Neural progenitor cell (in vitro differentiated cells): Measurements from ENCODE around the gene PDRG1. TPM values are rescaled to one million over a fixed set of nuclear protein-coding genes. Genes with fewer than 3 reads are reported as not detected.

Source experiments
- DNase-seq: peaks from one replicate; pipeline ENCODE4 v3.0.0-alpha.2; 2016; ENCODE audit warnings: low spot score
- H2AFZ ChIP-seq: fragments of 200-600 bp; sonication (generic); replicated peaks from 2 replicates; pipeline ENCODE4 v1.6.1; 2016; ENCODE audit warnings: antibody characterized with exemption
- H3F3A ChIP-seq: fragments of 200-600 bp; sonication (generic); 2 replicates; pipeline ENCODE4 v1.6.1; 2016; ENCODE audit warnings: antibody characterized with exemption, low read depth
- H3K27ac ChIP-seq: fragments of 200-600 bp; sonication (generic); 2 replicates; pipeline ENCODE4 v1.5.1; 2016; ENCODE audit warnings: mild to moderate bottlenecking
- H3K27me3 ChIP-seq: fragments of 200-600 bp; sonication (generic); 2 replicates; pipeline ENCODE4 v1.6.1; 2016; ENCODE audit warnings: mild to moderate bottlenecking, moderate library complexity
- H3K36me3 ChIP-seq: fragments of 200-600 bp; sonication (generic); 2 replicates; pipeline ENCODE4 v1.5.1; 2016
- H3K4me1 ChIP-seq: fragments of 200-600 bp; sonication (generic); 2 replicates; pipeline ENCODE4 v1.6.1; 2016; ENCODE audit warnings: mixed run types
- H3K4me2 ChIP-seq: fragments of 200-600 bp; sonication (generic); 2 replicates; pipeline ENCODE4 v1.6.1; 2016
- H3K4me3 ChIP-seq: fragments of 200-600 bp; sonication (generic); 2 replicates; pipeline ENCODE4 v1.5.1; 2016
- H3K79me2 ChIP-seq: fragments of 200-600 bp; sonication (generic); 2 replicates; pipeline ENCODE4 v1.6.1; 2016; ENCODE audit warnings: low read depth
- H3K9ac ChIP-seq: fragments of 200-600 bp; sonication (generic); 2 replicates; pipeline ENCODE4 v1.6.1; 2016
- H3K9me3 ChIP-seq: fragments of 200-600 bp; sonication (generic); 2 replicates; pipeline ENCODE4 v1.5.1; 2016; ENCODE audit warnings: low read depth
- H4K20me1 ChIP-seq: fragments of 200-600 bp; sonication (generic); 2 replicates; pipeline ENCODE4 v1.6.1; 2016; ENCODE audit warnings: low read depth
- H3K27ac Mint-ChIP-seq: 3 replicates; pipeline ENCODE4 v1.8.0; 2021; ENCODE audit warnings: mixed read lengths
- H3K27me3 Mint-ChIP-seq: 2 replicates; pipeline ENCODE4 v1.8.0; 2022; ENCODE audit warnings: low read depth, mild to moderate bottlenecking, inconsistent platforms, moderate library complexity, mixed read lengths; ENCODE audit not compliant: insufficient read depth
- H3K36me3 Mint-ChIP-seq: 3 replicates; pipeline ENCODE4 v1.8.0; 2021; ENCODE audit warnings: mixed read lengths
- H3K4me1 Mint-ChIP-seq: 3 replicates; pipeline ENCODE4 v1.8.0; 2021; ENCODE audit warnings: mixed read lengths
- H3K4me3 Mint-ChIP-seq: 3 replicates; pipeline ENCODE4 v1.8.0; 2021; ENCODE audit warnings: mild to moderate bottlenecking, moderate library complexity, mixed read lengths
- H3K9me3 Mint-ChIP-seq: 3 replicates; pipeline ENCODE4 v1.8.0; 2020; ENCODE audit warnings: mixed read lengths
- CTCF ChIP-seq: fragments of 200-600 bp; sonication (generic); IDR thresholded peaks from 2 replicates; pipeline ENCODE4 v1.5.1; 2017; ENCODE audit warnings: antibody characterized with exemption, mild to moderate bottlenecking
- EZH2 ChIP-seq: fragments of 200-600 bp; sonication (generic); IDR thresholded peaks from 2 replicates; pipeline ENCODE4 v1.6.1; 2017; ENCODE audit warnings: antibody characterized with exemption, mild to moderate bottlenecking, moderate library complexity
- EZH2phosphoT487 ChIP-seq: fragments of 200-600 bp; sonication (generic); IDR thresholded peaks from 2 replicates; pipeline ENCODE4 v1.6.1; 2017; ENCODE audit warnings: antibody characterized with exemption
- total RNA-seq: library from RNA; depleted of rRNA; stranded (reverse); fragments of >200 nt; gene quantifications from 2 replicates; pipeline ENCODE4 v1.2.3, GENCODE V29; 2015; ENCODE audit warnings: low replicate concordance

PDRG1 gene
- total RNA-seq, 1 donor from 2014 or later = 11.1 TPM

GRCh38 chr20:31903627-31904386, 48.0 kb downstream of the PDRG1 start:
- TF ChIP-seq EZH2phosphoT487 (no peak), EZH2 (no peak), CTCF (no peak)

DNA sequence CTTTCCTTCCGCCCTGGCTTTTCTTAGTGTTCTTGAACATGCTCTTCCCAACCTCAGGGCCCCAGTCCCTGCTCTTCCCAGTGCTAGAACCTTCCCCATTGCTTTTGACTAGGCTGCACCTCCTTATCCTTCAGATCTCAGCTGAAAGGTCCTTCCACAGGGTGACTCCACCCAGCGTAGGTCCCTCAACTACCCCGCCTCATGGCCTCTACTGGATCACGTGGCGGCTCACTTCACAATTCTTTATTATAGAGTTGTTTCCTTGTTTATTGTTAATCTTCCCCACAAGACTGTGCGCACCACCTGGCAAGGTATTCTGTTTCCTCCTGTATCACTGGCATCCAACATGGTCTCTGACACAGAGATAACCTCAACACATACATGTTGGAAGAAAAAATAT, 50.2 kb downstream of the PDRG1 start:
- Histone ChIP-seq H3K79me2 (no peaks in the 10 kb centered on the region), H2AFZ (no peak overlapping the region), H3K4me1 (no peaks in the 10 kb centered on the region), H3K27ac (no peak overlapping the region), H4K20me1 (no peaks in the 10 kb centered on the region), H3K4me2 (no peak overlapping the region), H3F3A (no peaks in the 10 kb centered on the region), H3K9ac (no peak overlapping the region), H3K36me3 (no peaks in the 10 kb centered on the region), H3K4me3 (no peak overlapping the region), H3K9me3 (no peaks in the 10 kb centered on the region), H3K27me3 (no peaks in the 10 kb centered on the region)
- H3K9me3 Mint-ChIP-seq = no peaks in the 10 kb centered on the region
- H3K4me1 Mint-ChIP-seq = no peaks in the 10 kb centered on the region
- no peak overlapping the region for H3K27ac Mint-ChIP-seq
- peaks cover 2% of the 10 kb centered on the region for H3K27me3 Mint-ChIP-seq
- DNase-seq = no peak
- TF ChIP-seq EZH2phosphoT487 (no peak), EZH2 (no peak), CTCF (no peak)
- H3K36me3 Mint-ChIP-seq = no peaks in the 10 kb centered on the region
- H3K4me3 Mint-ChIP-seq = no peak overlapping the region

More at GRCh38 chr20:31903627-31904386, 48.0 kb downstream of the PDRG1 start:
- Histone ChIP-seq H3K4me2 (no peak overlapping the region), H3K9ac (no peak overlapping the region), H3K4me3 (no peak overlapping the region), H3K4me1 (no peaks in the 10 kb centered on the region), H3K27me3 (no peaks in the 10 kb centered on the region), H3K27ac (no peak overlapping the region), H2AFZ (no peak overlapping the region), H3F3A (no peaks in the 10 kb centered on the region), H4K20me1 (no peaks in the 10 kb centered on the region), H3K36me3 (no peaks in the 10 kb centered on the region), H3K79me2 (no peaks in the 10 kb centered on the region), H3K9me3 (no peaks in the 10 kb centered on the region)
- Mint-ChIP-seq H3K4me1 (no peaks in the 10 kb centered on the region), H3K9me3 (no peaks in the 10 kb centered on the region), H3K27ac (no peak overlapping the region), H3K27me3 (peaks cover 3% of the 10 kb centered on the region), H3K4me3 (no peak overlapping the region), H3K36me3 (no peaks in the 10 kb centered on the region)
- DNase-seq = no peak

DNA sequence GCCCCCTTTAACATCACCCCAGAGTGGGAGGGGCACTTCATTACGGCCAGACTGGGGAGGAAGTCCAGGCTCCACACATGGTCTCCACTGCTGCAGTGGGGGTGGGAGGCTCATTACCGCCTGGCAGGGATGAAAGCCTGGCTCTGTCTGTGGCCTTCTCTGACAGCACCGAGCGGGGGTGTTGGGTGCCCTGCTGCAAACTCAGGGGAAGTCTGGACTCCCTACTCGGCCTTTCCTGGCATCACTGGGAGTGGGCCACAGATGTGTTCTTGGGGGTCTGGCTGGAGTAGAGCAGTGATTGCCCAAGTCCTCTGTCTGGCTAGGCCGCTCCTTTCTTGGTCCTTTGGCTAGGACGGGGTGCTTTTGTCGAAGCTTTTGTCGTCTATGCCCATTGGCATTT, 54.3 kb downstream of the PDRG1 start:
- H3K4me1 Mint-ChIP-seq = no peaks in the 10 kb centered on the region
- no peak for TF ChIP-seq EZH2
- TF ChIP-seq EZH2phosphoT487 = no peak
- H3K27ac Mint-ChIP-seq = peak overlapping the region; percentile 59
- no peak overlapping the region for H3K4me3 ChIP-seq
- H4K20me1 ChIP-seq = no peaks in the 10 kb centered on the region
- DNase-seq = no peak
- no peak overlapping the region for H3K4me2 ChIP-seq
- H3F3A ChIP-seq = no peaks in the 10 kb centered on the region
- no peaks in the 10 kb centered on the region for H3K4me1 ChIP-seq
- H3K4me3 Mint-ChIP-seq = no peak overlapping the region
- no peak overlapping the region for H3K27ac ChIP-seq
- H3K36me3 ChIP-seq = no peaks in the 10 kb centered on the region
- H3K79me2 ChIP-seq = no peaks in the 10 kb centered on the region
- H3K9ac ChIP-seq = no peak overlapping the region
- H3K27me3 Mint-ChIP-seq = no peaks in the 10 kb centered on the region
- no peaks in the 10 kb centered on the region for H3K36me3 Mint-ChIP-seq
- no peaks in the 10 kb centered on the region for H3K9me3 ChIP-seq
- H3K27me3 ChIP-seq = no peaks in the 10 kb centered on the region
- no peak overlapping the region for H2AFZ ChIP-seq
- H3K9me3 Mint-ChIP-seq = no peaks in the 10 kb centered on the region

- Histone ChIP-seq H3K36me3 (no peaks in the 10 kb centered on the region), H3K27me3 (no peaks in the 10 kb centered on the region), H3F3A (no peaks in the 10 kb centered on the region), H3K9ac (no peak overlapping the region), H3K27ac (no peak overlapping the region), H2AFZ (no peak overlapping the region), H3K9me3 (no peaks in the 10 kb centered on the region), H3K4me1 (no peaks in the 10 kb centered on the region), H4K20me1 (no peaks in the 10 kb centered on the region), H3K4me3 (no peak overlapping the region), H3K4me2 (no peak overlapping the region), H3K79me2 (no peaks in the 10 kb centered on the region)
- no peaks in the 10 kb centered on the region for H3K36me3 Mint-ChIP-seq
- H3K27ac Mint-ChIP-seq = no peak overlapping the region
- no peak overlapping the region for H3K4me3 Mint-ChIP-seq
- H3K27me3 Mint-ChIP-seq = no peaks in the 10 kb centered on the region
- no peaks in the 10 kb centered on the region for H3K9me3 Mint-ChIP-seq
- TF ChIP-seq CTCF (no peak), EZH2 (no peak), EZH2phosphoT487 (no peak)
- no peaks in the 10 kb centered on the region for H3K4me1 Mint-ChIP-seq
- DNase-seq = no peak
Measured at GRCh38 chr20:31896049-31896448, 55.8 kb downstream of the PDRG1 start.
